ENCODE measurements around the gene SLC1A2.
A peak's percentile ranks its signal among the peaks of the same experiment; 100 is the strongest.

Gene SLC1A2

DNA sequence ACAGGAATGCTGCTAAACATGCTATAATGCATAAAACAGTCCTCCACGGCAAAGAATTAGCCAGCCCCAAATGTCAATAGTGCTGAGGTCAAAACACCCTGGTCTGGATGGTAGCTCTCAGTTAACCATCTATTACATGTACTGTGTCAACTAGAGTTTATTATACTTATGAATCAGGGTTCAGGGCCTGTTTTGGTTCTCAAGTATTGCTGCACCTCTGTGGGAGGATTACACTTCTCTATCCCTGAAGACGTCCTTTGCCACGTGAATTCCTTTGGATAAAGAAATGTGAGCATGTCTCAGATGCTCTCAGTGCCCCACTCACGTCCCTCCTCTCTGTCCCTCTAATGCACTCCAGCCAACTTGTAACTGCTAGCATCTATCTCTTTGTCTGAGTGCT is 53.4 kb downstream of the SLC1A2 start:
- TF ChIP-seq, protein P1, sequence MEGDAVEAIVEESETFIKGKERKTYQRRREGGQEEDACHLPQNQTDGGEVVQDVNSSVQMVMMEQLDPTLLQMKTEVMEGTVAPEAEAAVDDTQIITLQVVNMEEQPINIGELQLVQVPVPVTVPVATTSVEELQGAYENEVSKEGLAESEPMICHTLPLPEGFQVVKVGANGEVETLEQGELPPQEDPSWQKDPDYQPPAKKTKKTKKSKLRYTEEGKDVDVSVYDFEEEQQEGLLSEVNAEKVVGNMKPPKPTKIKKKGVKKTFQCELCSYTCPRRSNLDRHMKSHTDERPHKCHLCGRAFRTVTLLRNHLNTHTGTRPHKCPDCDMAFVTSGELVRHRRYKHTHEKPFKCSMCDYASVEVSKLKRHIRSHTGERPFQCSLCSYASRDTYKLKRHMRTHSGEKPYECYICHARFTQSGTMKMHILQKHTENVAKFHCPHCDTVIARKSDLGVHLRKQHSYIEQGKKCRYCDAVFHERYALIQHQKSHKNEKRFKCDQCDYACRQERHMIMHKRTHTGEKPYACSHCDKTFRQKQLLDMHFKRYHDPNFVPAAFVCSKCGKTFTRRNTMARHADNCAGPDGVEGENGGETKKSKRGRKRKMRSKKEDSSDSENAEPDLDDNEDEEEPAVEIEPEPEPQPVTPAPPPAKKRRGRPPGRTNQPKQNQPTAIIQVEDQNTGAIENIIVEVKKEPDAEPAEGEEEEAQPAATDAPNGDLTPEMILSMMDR (IDR thresholded peaks at IDR 0.05; ENCODE audit: insufficient read depth, low read length, poor library complexity, severe bottlenecking) = no peak
- Histone ChIP-seq H3K27me3 (replicated peaks; ENCODE audit: control insufficient read depth, insufficient read depth, low read length) (no peaks in the 10 kb centered on the region), H3K36me3 (ENCODE audit: control insufficient read depth, insufficient read depth, low read length) (no peaks in the 10 kb centered on the region), H3K4me3 (replicated peaks; ENCODE audit: low read depth, low read length) (no peak overlapping the region)
- DNase-seq (ENCODE audit: extremely low read depth, insufficient read length) = no peak

DNA sequence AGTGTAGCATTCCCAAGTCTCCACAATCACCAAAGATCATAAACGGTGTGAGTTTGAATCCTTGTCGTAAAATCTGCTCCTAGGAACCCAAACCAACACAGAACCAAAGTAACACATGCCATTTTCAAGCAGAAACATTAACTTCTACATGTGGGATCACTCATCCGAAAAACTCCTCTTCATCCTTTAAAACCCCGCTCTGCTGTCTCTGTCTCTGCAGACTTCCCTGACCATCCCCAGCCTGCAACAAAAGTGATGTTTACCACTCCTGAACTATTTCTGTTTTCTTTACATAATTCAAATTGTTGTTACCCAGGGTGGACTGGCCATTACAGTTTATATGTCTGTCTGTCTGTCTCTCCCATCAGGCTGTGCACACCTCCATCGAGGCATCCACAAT is 54.0 kb downstream of the SLC1A2 start:
- TF ChIP-seq, protein P1 (IDR thresholded peaks at IDR 0.05; ENCODE audit: insufficient read depth, low read length, poor library complexity, severe bottlenecking) = no peak
- no peak for DNase-seq (ENCODE audit: extremely low read depth, insufficient read length)
- Histone ChIP-seq H3K4me3 (replicated peaks; ENCODE audit: low read depth, low read length) (no peak overlapping the region), H3K36me3 (ENCODE audit: control insufficient read depth, insufficient read depth, low read length) (no peaks in the 10 kb centered on the region), H3K27me3 (replicated peaks; ENCODE audit: control insufficient read depth, insufficient read depth, low read length) (no peaks in the 10 kb centered on the region)

- no peaks in the 10 kb centered on the region for H3K27me3 ChIP-seq (replicated peaks; ENCODE audit: control insufficient read depth, insufficient read depth, low read length)
- TF ChIP-seq, protein P1 (IDR thresholded peaks at IDR 0.05; ENCODE audit: insufficient read depth, low read length, poor library complexity, severe bottlenecking) = no peak
- no peaks in the 10 kb centered on the region for H3K36me3 ChIP-seq (ENCODE audit: control insufficient read depth, insufficient read depth, low read length)
- no peak overlapping the region for H3K4me3 ChIP-seq (replicated peaks; ENCODE audit: low read depth, low read length)
- no peak for DNase-seq (ENCODE audit: extremely low read depth, insufficient read length)
Measured at GRCh38 chr11:35363854-35364780, 55.2 kb downstream of the SLC1A2 start.

DNA sequence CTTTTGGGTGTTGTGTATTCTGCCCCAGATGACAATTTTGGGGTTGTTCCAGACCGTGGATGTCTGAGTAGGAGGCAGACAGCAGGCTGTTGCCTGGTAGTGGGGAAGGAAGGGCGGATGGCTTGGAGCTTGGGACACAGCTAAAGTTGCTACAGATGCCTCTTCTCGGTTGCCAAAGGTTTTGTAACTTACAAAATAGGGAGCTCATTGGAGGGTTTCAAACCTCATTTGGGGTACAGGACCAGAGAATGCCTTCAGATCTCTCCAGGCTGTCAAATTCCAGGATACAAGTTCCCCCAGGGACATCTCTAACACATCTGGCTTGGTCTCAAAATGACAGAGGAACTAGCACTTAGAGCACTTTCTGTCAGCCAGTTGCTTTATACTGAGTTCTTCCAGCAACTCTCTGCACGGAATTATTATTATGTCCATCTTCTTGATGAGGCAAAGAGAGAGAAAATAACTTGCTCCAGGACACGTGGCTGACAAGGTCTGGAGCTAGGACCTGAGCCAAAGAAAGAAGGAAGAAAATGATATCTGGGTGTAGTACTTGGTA is 56.0 kb downstream of the SLC1A2 start:
- Histone ChIP-seq H3K4me3 (replicated peaks; ENCODE audit: low read depth, low read length) (no peak overlapping the region), H3K27me3 (replicated peaks; ENCODE audit: control insufficient read depth, insufficient read depth, low read length) (no peaks in the 10 kb centered on the region), H3K36me3 (ENCODE audit: control insufficient read depth, insufficient read depth, low read length) (no peaks in the 10 kb centered on the region)
- no peak for DNase-seq (ENCODE audit: extremely low read depth, insufficient read length)
- TF ChIP-seq, protein P1 (IDR thresholded peaks at IDR 0.05; ENCODE audit: insufficient read depth, low read length, poor library complexity, severe bottlenecking) = no peak

DNA sequence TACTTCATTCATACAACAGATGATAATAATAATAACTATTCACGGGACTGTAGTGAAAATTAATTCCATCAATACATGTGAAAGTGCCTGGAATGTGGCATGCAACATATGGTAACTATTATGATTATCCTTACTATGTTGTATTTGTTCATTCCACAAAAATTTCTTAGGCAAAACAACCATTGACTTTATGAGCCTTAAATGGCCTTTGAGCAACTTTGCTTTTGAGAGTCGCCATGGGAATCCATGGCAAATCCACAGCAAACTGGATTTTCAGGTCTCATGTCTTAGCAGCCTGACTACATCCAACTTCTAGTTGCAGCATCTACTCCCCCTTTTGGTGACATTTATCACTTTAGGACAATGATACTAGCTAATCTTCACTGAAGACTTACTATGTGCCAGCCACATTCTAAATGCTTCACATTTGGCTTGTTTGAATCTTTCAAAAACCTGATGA is 56.8 kb downstream of the SLC1A2 start:
- H3K27me3 ChIP-seq (replicated peaks; ENCODE audit: control insufficient read depth, insufficient read depth, low read length) = no peaks in the 10 kb centered on the region
- H3K4me3 ChIP-seq (replicated peaks; ENCODE audit: low read depth, low read length) = no peak overlapping the region
- no peak for DNase-seq (ENCODE audit: extremely low read depth, insufficient read length)
- TF ChIP-seq, protein P1 (IDR thresholded peaks at IDR 0.05; ENCODE audit: insufficient read depth, low read length, poor library complexity, severe bottlenecking) = peak; percentile 6
- H3K36me3 ChIP-seq (ENCODE audit: control insufficient read depth, insufficient read depth, low read length) = no peaks in the 10 kb centered on the region
